ENCODE results near the gene TLE4.

GRCh38 chr9:79600466-79600865 lies 28.7 kb downstream of the TLE4 start:
- TF ChIP-seq EZH2 (IDR thresholded peaks at IDR 0.05; ENCODE audit: low read length, missing control alignments) (no peak), CTCF (conservative IDR thresholded peaks at IDR 0.05 in 1 of 2, IDR thresholded peaks at IDR 0.05 in 1 of 2; ENCODE audit: low read depth in 1 of 2, low read length in 2 of 2) (no peak)
